Activated T-cell treated with anti-CD3 and anti-CD28 coated beads, Interleukin-2, amount 50 U/mL, for 1 hour (primary cell): ENCODE results near the gene ZIC2.
"Not testable (repeated sequence)": the region's sequence is repeated elsewhere in the genome, so short reads cannot be mapped to it uniquely, and the experiment has no call there.

Experiments
- DNase-seq: peaks from one replicate; pipeline ENCODE4 v3.0.0-alpha.2; 2020

Gene ZIC2

DNA sequence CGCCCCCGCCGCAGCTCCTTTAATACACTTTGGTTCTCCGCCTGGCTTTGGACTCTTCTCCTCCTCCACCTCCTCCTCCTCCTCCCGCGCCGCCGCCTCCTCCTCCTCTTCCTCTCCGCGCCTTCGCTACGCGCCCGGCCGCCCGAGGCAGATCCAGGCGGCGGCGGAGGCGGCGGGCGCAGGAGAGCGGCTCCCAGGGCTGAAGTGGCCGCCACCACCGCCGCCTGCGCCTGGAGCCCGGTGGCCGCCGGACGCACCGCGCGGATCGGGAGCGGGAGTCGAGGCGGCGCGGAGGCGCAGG is at the start of gene ZIC2:
TSS of gene ZIC2 (plus strand) at position 50 of the 301 bp plus-strand sequence. CDS start 281 bp downstream, outside the sequence.
- DNase-seq = peak; percentile 28

DNA sequence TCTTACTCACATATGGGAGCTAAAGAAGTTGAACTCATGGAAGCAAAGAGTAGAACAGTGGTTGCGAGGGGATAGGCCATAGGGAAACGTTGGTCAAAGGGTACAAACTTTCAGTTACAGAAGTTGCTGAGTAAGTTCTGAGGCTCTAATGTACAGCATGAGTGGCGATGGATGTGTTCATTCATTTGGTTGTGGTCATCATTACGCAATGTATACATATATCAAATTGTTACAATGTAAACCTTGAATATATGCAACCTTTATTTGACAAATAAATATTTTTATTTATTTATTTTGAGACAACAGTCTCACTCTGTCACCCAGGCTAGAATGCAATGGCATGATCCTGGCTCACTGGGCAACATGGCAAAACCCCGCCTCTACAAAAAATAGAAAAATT is 48.7 kb upstream of the ZIC2 start:
- no peak for DNase-seq

DNA sequence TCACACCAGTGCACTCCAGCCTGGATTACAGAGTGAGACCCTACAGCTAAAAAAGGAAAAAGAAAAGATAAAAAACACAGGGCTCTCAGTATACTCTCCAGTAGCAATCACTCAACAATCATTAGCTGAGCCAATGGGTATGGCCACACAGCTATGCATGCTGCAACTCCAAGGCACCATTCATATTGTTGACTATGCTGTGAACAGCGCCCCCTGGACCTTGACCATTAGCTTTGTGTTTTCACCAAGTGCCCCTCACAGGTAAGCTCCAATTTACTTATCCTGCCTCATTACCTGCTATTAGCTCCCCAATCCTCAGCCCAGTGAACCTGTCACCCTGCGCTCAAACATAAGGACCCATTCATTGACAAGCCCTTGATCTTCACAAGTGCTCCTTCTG is 45.8 kb upstream of the ZIC2 start:
- DNase-seq = no peak

DNA sequence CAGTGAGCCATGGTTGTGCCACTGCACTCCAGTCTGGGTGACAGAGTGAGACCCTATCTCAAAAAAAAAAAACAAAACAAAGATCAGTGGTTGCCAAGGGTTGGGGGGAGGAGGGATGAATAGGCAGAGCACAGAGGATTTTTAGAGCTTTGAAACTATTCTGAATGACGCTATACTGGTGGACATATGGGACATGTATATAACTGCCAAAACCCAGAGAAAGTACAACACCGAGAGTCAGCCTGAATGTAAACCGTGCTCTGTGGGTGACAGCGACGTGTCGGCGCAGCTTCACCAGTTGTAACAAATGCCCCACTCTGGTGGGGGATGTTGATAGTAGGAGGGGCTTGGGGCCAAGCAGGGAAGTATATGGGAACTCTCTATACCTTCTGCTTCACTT is 42.9 kb upstream of the ZIC2 start:
- DNase-seq = no peak

DNA sequence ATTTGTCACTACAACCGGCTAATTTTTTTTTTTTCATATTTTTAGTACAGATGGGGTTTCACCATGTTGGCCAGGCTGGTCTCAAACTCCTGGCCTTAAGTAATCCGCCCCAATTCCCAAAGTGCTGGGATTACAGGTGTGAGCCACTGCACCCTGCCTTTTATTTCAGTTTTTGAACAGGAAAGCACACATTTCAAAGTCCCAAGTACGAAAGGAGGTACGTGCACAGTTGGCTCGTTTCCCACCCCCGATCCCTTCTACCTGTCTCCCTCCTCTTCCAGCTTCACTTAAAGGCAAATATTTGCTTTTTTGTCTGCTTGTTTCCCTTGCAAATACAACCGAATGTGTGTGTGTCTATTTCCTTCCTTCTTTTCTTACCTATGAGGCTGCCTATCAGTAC is 40.5 kb upstream of the ZIC2 start:
- DNase-seq = no peak

DNA sequence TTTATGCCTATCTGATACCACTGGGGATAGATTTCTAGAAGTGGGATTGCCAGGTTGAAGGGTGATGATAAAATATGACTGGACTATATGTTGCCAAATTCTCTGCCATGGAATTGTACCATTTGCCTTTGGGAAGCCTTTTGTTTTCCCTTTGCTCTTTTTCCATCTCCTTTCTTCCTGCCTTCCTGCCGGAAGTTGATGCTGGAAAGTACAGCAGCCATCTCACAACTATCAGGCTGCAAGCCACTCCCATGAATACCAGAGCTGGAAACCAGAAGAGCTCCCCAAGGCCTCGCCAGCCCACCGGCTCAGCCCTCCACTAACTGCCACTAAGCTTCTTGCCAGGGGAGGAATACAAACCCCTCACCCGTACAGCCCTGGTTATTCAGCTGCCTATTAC is 39.7 kb upstream of the ZIC2 start:
- DNase-seq = no peak

DNA sequence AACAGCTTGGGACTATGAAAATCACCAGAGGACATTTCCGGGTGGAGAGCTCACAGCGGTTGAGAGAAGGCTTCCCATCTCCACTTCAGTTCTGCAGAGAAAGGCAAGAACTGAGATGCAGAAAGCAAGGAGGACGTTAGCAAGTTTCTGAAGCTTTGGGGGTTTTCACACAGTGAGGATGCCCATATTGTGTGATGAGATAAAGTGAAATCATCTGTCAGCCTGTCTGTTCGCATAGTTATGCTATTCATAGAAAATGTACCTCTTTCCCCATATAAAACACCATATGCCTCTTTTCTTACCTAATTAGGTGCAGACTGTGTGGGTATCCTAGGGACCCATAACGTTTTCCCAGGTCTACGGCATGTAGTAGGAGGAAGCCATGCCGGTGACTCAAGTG is 37.5 kb upstream of the ZIC2 start:
- no peak for DNase-seq

DNA sequence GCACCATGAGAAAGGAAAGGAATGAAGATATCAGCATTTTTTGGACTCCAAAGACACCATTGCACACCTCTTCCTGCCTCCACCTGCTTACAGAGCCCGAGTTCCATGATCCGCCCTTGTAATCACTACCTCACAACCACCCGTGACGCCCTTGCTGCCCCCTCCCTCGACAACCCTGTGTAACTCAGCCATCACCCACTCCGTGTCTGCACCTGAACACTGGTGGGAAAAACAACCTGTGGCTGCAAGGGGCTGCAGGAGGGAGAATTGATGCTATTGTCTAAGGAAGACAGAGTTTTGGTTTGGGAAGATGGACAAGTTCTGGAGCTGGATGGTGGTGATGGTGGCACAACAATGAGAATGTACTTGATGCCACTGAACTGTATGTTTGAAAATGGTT is 37.0 kb upstream of the ZIC2 start:
- no peak for DNase-seq

DNA sequence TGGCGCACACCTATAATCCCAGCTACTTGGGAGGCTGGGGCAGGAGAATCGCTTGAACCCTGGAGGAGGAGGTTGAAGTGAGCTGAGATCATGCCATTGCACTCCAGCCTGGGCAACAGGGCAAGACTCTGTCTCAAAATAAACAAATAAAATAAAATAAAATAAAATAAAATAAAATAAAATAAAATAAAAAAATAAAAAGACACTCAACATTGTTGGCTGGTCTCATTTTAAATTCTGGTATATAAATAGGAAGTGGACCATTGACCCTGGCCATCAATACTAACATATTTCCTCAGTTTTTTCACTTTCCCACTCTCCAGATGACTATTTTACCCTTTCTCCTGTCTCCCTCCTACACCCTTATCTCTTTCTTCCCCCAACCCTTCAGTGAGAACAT is 36.1 kb upstream of the ZIC2 start:
- not testable (repeated sequence) for DNase-seq

DNA sequence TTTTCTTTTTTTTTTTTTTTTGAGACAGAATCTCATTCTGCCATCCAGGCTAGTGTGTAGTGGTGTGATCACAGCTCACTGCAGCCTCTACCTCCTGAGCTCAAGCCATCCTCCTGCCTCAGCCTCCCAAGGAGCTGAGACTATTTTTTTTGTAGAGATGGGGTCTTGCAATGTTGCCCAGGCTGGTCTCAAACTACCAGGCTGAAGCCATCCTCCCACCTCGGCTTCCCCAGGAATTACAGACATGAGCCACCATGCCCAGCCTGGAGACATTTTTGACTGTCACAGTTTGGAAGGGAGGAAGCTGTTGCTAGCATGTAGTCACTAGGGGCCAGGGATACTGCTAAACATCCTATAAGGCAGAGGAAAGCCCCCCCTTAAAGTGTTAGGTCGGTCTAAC is 33.9 kb upstream of the ZIC2 start:
- no peak for DNase-seq

DNA sequence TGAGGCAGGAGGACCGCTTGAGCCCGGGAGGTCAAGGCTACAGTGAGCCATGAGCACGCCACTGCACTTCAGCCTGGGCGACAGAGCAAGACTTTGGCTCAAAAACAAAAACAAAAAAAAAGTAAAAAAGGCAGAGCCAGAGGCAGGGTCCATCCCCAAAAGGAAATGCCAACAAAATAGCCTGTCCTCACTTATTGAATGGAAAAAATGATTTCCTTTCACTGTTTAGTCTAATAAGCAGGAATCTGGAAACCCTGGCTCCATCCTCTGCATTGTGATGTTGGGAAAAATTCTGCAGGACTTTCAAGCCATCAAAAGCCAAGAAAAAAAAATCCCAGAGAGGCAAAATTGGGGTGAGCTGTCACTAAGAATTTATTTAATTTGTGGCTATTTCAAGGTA is 33.2 kb upstream of the ZIC2 start:
- DNase-seq = no peak

DNA sequence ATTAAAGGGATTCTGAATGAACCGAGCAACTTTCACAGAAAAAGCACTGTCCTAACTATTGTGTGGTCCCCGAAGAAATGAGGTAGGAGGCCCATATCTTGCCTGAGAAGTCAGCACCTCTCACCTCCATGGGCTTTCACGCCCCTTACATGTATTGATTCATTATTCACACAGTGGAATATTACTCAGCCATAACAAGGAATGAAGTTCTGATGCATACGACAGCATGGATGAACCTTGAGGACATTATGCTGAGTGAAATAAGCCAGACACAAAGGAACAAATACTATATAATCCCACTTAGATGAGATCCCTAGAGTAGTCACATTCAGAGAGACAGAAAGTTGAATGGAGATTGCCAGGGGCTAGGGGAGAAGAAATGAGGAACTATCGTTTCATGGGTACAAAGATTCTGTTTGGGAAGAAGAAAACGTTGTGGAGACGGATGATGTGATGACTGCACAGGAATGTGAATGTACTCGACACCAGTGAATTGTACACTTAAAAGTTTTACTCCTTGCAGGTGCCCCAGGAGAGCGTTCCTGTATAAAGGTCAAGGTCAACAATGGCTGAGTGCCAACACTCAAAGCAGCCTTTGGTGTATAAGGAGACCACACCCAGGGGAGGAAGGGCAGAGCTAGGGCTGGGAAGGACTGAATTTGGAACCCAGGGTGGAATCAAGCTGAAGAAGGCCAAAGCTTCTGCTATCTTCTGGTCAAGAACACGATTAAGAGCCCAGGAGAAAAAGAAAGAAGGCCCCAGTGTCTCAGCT is 32.5 kb upstream of the ZIC2 start:
- DNase-seq = no peak

DNA sequence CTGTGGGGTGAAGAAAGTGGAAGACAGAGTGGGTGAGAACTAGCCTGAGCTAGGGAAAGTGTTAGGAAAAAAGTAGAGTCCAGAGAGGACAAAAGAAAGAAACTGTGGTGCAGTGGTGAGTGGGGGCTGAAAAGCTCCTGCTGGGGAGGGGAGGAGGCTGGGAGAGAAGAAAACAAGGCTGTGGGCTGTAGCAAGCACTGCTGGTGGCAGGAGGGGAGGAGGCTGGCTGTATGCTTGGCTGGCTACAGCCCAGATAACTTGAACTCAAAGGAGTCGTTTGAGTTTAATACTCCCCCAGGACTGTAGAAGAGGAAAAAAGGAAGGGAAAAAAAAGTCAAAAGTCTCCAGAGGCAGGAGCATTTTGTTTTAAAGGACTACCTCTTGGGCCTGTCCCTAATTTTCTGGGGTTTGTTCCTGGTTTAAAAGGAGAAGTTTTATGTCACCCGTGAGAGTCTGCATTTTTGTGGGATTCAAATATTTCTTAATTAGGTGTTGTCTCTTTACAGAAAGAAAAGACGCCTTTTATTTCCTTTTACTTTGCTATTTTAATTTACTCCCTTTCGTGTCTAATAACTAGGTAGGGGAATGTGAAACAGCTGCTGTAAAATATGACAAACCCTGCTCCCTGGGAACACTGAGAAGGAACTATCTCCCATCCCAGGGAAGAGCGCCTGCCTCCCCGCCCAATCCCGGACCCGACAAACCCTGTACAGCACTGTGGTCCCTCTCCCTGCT is 31.7 kb upstream of the ZIC2 start:
- DNase-seq = no peak

DNA sequence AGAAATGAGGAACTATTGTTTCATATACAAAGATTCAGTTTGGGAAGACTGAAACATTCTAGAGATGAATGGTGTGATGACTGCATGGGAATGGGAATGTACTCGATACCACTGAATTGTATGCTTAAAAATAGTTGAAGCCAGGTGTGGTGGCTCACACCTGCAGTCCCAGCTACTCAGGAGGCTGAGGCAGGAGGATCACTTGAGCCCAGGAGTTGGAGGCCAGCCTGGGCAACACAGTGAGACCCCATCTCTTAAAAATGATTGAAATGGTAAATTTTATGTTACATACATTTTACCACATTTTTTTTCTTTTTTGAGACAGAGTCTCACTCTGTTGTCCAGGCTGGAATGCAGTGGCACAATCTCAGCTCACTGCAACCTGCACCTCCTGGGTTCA is 29.9 kb upstream of the ZIC2 start:
- DNase-seq = not testable (repeated sequence)

DNA sequence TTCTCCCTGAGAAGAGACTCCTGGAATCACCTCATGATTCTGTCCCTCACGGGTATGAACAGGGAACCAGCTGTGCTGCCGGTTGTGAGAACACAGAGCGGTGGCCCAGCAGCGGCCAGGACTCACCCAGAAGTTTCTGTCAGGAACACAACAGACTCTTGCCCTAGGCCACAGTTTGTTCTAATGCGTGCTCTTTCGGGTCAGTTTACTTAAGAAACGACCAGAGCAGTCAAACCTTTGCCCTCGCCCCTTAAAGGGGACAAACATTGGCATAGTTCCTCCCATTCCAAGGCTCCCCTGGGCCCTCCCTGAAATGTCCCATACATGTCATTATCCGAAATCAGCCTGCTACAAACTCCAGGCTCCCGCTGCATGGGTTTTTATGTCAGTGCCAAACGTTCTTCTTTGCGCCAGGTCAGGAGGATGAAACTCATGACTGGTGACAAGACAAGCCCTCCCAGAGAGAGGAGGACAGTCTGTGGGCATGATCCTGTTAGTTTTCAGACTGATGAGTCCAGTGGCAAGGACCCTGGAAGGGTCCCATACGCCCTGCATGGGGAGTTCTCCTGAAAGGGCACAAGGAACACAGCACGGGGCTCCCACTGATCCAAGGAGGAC is 28.3 kb upstream of the ZIC2 start:
- no peak for DNase-seq

DNA sequence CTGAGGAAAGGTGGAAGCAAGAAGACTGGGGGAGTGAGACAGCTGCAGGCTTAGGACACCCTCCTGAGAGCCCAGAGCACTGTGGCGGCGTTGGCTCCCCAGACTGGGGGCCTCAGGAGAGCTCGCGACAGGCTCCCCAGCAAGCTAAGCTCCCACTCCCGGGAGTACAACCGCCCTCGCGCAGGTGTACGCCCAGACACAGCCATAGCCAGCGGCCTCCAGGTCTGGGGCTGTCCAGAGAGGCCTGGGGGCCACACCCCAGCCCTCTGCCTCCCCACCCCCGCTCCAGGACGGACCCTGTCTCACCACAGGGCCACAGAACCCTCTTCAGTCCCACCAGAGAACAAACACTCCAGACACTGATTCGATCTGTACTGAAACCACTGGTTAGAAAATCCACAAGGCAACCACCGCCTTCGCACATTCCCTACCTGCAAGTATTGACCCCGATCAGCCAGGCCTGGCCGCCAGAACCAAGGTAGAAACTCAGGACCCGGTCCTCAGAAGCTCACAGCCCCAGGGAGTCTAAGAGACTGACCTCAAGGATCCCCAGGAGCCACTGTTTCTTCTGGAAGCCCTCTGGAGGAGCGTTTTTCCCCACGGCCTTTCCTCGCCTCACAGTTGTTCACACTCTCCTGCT is 26.4 kb upstream of the ZIC2 start:
- no peak for DNase-seq

DNA sequence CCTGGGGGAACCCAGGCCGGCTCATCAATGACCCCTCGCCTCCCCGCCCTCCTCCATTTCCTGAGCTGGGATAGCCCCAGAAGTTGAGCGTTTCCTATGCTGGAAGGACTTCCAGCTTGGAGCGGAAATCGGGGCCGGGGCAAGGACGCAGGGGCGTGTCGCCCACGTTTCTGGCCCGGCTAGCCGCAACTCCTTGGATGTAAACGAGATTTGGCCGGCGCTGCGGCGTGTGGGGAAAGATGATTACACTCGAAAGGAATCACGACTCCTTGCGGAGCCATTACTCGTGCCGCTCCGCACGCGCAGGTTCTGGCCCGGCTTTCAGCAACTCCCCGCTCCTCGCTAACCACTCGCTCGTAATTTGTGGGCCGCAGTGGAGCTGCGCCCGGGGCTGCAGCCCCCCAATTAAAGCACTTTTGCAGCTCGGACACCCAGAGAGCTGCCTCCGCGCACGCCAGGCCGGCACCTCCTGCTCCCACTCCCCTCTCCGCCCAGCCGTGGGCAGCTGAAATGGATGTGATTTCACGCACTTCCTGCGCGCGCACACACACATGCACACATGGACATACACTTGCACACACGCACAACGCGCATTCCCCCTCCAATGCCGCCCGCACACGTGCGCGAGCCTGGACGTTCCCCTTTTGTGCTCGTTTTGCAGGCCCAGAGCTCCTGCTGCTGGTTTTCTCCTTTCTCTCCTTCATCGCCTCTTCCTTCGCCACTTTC is 25.7 kb upstream of the ZIC2 start:
- DNase-seq = peak; percentile 24

DNA sequence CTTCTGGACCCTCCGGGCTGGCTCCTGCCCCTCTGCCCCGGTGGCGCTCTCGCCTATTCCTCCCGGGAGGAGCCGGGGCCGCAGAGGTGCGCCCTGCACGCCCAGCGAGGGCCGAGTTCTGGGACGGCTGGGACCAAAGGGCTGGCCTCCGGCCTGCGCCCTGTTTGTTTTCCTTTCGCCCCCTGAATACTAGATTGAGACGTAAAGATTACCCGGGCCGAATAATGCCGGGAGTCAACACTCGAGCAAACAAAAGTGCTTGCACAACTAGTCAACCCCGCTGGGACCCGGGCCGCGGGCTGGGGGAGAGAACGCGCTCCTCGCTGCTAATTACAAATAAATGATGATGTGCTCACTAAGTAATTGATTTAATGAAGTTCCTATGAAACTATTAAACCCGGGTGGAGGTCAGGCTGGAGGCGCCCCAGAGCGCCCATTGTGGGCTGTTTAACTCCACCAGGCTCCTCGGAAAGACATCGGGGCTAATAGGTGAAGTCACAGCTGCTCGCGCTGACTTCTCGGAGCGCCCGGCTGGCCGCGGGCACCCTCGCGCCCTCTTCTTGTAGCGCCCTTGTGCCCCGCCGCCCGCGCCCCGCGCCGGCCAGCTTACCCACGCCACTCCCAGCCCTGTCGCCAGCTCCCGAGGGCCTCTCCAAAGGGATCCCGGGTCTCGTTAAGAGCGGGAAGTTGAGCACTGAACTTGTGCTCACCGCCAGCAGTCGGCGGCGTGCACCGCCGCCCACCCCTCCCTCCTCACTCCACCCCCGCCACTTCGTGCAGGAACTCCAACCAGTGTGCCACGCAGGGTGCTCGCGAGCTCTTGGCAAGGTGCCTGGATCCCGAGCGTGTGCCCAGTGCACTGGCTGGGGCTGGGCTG is 24.9 kb upstream of the ZIC2 start:
- peak; percentile 29 for DNase-seq

DNA sequence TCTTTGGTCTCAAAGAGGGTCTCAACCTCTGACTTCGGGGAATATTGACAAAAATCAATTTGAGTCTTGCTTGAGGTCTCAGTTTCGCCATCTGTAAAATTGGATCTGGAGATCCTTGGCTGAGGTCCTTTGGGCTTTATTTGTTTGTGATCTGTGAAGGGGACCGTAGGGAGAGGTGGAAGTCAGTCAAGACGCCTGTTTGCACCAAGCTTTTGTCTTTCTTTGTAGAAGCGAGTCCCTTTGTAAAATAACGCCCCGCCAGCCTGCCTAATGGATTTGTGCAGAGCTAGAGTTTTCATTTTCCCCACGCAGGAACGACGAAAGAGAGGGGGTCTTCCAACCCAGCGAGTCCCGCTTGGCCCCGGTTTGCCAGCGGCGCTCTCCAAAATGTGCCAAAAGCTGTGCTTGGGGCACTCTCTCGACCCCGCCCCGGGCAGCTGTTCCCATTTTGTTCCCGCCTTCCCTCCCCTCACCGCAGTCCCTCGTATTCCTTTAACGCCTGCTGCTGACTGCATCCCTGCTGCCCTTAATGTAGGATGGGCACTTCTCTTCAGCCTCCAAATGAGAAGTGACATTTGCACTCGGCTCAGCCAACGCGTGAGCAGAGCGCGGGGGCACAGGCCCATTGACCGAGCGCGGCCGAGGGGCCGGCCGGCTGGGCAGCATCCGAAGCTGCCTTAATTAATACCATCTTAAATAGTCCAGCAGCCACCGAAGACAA is 23.0 kb upstream of the ZIC2 start:
- no peak for DNase-seq

DNA sequence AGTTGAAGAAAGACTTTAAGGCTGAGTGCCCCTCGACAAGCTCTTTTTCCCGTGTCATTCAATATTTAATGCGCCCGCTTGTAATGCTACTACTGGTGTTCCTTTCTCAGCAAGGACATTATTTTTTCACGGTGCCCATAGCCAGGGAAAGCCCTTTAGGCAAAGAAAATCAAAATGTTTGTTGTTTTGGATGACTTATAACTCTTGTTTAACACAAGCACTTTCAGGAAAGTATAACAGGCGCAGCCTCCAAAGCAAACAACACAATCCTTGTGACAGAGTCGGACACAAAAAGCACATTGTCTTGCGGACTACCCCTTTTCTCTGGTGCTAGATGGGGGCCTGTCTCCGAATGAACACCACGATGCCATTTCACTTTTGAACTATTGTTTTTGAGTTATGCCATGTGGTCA is 22.5 kb upstream of the ZIC2 start:
- no peak for DNase-seq

DNA sequence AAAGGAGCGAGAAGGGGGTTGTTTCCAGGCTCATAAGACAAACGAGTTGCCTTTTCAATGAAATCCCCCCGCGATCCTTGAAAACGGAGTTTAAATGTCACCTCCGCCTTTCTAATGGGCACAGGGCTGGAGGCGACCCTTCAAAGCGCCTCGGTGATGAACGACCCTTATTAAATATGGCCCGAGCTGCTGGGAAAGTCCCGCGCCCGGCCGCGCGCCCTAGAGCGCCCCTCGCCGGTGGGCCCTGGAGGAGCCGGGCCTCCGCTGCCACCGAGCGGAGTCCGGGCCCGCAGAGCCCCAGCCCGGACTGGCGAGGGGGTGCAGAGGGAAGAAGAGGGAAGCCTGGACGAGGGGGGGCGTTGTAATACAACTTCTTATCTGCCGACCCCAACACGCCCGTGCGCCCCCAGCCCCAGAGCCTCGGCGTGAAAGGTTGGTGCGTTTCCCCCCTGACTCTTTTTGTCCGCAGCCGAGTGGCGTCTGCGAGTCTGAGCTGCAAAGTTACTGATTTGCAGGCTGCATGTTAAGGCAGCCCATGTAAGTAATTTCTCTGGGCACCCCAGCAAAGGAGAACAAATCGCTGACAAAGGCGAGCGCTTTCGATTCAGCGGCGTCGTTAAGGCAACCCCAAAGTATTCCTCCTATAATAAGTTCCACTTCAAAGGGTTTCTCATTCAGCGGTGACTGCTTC is 21.9 kb upstream of the ZIC2 start:
- DNase-seq = peak; percentile 31
